Hepatocyte (in vitro differentiated cells): ENCODE results near the gene SOWAHA.

Experiments used
- CTCF ChIP-seq: fragments of 200-600 bp; sonication (generic); IDR thresholded peaks from 2 replicates; pipeline ENCODE4 v1.5.1; 2016; ENCODE audit warnings: antibody characterized with exemption, mild to moderate bottlenecking; ENCODE audit not compliant: poor library complexity
- EZH2 ChIP-seq: fragments of 200-600 bp; sonication (generic); IDR thresholded peaks from 2 replicates; pipeline ENCODE4 v1.6.1; 2016; ENCODE audit warnings: antibody characterized with exemption, mild to moderate bottlenecking, borderline replicate concordance

GRCh38 chr5:132771503-132771998 is 41.6 kb upstream of the SOWAHA start:
- TF ChIP-seq CTCF (no peak), EZH2 (no peak)
